ENCODE data around the gene CEP290.
"Not testable (repeated sequence)": the region's sequence is repeated elsewhere in the genome, so short reads cannot be mapped to it uniquely, and the experiment has no call there.

Gene CEP290

DNA sequence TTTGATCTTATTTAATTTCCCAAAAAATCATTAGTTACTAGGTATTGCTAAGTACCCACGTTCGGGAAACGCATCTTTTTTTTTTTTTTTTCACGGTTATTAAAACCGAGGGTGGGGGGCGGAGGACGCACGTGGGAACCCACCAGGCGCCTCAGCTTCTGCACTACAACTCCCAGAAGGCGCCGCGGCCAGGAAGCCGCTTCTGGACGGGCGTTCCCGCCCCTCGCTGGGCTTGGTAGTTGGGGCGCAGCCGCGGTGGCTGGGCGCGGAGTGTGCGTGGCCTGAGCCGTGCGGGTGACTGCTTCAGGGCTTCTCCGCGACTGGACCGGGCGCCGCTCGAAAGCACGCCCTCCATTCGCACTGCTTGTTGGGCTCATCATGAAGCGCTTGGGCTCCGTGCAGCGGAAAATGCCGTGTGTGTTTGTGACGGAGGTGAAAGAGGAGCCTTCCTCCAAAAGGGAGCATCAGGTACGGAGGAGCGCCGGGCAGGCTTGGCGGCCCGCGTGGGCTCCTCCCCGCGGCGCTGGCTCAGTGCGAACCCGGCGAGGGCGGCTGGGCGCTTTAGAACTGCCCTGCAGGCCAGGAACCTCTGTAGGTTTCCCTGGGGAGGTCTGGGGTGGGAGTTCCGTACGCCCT, 106.5 kb downstream of the CEP290 start:
- DNase-seq, result peak; percentile 92

DNA sequence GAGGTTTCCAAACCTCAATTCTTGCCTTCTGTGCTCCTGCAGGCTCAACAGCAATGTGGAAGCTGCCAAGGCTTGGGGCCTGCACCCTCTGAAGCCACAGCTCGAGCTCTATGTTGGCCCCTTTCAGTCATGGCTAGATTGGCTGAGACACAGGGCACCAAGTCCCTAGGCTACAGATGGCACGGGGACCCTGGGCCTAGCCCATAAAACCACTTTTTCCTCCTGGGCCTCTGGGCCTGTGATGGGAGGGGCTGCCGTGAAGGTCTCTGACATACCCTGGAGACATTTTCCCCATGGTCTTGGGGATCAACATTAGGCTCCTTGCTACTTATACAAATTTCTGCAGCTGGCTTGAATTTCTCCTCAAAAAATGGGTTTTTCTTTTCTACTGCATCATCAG, 110.7 kb downstream of the CEP290 start:
- not testable (repeated sequence) for DNase-seq

DNA sequence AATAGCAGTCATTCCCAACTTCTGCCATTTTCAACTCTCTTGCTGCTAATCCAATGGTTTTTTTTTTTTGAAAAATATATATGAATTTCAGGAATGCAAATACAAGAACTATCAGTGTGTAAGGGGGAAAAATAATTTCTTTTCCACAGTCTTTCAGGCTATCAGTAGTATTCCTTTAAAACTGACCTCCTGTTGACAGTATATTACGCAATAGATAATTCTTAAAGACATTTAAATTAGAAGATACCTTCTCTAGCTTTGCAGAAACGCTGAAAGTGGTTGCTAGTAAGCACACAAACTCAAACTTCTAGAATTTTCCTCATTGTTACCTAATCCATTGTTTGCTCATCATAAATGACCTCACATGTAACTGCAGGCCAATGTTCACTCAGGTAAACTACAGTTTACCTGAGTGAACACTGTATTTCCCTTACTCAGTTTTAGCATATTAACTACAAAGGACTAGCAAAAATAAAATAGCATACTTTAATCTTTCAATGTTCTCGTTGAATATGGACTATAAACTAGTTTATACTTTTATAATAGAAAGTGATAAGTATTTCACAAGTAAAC, 112.7 kb downstream of the CEP290 start, which contains the start of gene C12orf50:
Gene C12orf50, minus strand, starts transcription at position 309 of the 573 bp plus-strand sequence. CDS start 2,439 bp downstream, outside the sequence.
- no peak for DNase-seq

DNA sequence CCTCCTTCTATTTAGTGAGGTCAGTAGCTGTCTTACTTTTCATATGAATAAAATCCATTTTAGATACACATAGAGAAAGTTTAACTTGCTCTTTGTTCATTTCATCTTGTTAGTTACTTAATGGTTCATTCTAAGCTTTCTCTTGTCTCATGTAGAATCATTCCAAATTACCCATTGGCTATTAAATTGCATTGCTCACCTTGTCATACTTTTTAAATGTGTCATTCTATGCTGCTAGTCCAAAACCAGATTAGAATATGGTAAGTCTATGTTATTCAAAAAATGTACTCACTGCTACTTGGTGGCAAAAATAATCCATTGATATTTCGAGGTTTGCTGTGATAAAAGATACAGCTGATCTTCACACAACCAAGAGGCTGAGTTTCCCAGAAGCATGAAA, 115.7 kb downstream of the CEP290 start:
- DNase-seq, result no peak

DNA sequence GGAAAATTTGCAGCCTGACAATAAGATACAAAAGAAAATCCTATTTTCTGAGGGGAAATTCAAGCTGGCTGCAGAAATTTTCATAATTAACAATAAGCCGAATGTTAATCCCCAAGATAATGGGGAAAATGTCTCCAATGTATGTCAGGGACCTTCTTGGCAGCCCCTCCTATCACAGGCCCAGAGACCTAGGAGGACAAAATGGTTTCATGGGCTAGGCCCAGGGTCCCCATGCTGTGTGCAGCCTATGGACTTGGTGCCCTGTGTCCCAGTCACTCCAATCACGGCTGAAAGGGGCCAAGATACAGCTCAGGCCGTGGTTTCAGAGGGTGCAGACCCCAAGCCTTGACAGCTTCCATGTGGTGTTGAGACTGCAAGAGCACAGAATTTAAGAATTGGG, 123.9 kb downstream of the CEP290 start:
- no peak for DNase-seq

DNA sequence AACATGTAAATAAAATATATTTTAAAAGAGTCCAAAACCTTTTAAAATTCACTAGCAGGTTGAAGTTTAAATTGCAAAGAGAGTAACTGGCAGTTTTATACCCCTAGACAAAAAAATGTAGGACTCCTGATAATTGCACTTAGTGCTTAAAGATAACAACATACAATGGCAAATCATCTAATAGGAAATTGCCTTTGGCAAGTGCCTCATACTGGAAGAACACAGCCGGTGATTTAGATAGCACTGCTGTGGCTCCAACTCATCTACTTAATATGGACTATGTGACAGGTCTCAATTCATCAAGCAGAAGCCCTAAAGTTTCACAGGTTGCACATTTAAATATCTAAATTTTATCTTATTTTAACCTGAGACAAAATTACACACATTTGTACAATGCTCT, 126.1 kb downstream of the CEP290 start:
- no peak for DNase-seq

DNA sequence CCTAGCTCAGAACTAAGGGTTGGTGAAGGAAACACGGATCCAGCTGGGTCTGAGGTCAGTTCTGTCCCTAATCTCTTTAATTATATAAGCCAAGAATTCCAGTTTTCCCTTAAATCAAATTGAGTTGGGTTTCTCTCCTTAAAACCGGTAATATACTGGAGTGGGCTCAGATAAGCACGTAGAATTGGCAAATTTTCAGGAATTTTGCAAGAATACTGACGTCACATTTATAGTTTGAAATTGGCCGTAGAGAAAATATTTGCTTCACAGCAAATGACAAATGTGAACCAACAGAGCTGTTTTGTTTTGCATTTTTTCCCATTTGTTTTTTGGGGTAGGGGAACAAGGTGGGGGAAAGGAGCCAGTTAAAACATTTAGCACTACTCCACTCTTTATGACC, 130.1 kb downstream of the CEP290 start:
- no peak for DNase-seq

DNA sequence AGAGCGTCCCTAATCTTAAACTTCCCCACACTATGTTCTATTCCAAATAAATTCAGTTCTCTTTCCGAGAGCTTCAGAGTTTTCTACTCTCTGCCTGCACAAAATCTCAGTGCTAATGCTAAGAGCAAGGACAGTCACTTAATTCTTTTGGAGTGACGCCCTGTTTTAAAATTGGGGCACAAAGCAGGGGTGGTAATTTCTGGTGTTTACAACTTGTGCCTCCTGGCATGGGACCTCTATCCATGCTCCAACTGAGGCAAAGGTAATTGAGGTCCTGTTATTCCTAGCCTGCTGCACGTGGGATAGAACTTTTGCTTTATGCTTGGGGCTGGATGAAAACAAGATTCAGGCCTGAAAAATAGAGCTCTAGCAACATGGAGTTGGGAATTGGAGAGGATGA, 135.5 kb downstream of the CEP290 start:
- no peak for DNase-seq

DNA sequence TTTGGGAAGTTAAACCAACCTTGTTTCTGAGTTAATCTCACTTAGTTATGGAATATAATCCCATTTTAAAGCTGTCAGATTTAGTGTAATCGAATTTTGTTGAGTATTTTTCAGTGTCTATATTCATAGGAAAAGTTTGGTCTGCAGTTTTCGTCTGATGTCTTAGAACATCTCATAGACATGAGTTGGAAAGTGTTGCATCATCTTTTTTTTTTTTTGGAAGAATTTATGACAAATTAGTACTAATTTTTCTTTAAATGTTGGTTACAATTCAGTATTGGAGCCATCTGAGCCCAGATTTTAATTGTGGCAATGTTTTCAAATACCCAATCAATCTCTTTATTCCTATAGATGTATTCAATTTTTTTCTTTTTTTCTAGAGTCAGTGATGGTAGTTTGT, 140.6 kb downstream of the CEP290 start:
- no peak for DNase-seq

All from activated CD8-positive, alpha-beta memory T cell treated with anti-CD3 and anti-CD28 coated beads, Interleukin-2, amount 50 U/mL, for 4 hours (primary cell).